ENCODE results near the gene HK3. TPM values are rescaled to one million over a fixed set of nuclear protein-coding genes. Genes with fewer than 3 reads are reported as not detected.

HK3 gene
- total and polyA plus RNA-seq, 12 donors: 0.44 to 102 (median 15.2) TPM

- no peak for DNase-seq
Observed at GRCh38 chr5:176934309-176934930, 35.3 kb upstream of the HK3 start.

GRCh38 chr5:176929654-176930053, 30.5 kb upstream of the HK3 start:
- no peak for DNase-seq
- H3K27ac ChIP-seq: no peak overlapping the region
- no peaks in the 10 kb centered on the region for H3K27me3 ChIP-seq
- H3K9me3 ChIP-seq (replicated peaks in 1 of 3): no peaks in the 10 kb centered on the region
- TF ChIP-seq POLR2A (IDR thresholded peaks at IDR 0.05) (no peak), CTCF (IDR thresholded peaks at IDR 0.05) (no peak)
- intact Hi-C loops (cut with DNase I): no loop called here
- 87 to 100% (median 92%) methylated on average over 1 of the region's 1 CpG for WGBS, 4 donors
- no peak overlapping the region for H3K4me3 ChIP-seq
- H3K4me1 ChIP-seq (replicated peaks in 1 of 2): no peaks in the 10 kb centered on the region
- H3K36me3 ChIP-seq (replicated peaks in 1 of 2): peaks cover 0 to 20% of the 10 kb centered on the region in 2 donors

More at GRCh38 chr5:176934309-176934930, 35.3 kb upstream of the HK3 start:
- 94 to 97% (median 95%) methylated on average over 7 of the region's 7 CpGs for WGBS, 4 donors
- H3K27ac ChIP-seq: no peak overlapping the region
- H3K4me3 ChIP-seq: no peak overlapping the region
- peaks cover 0 to 15% of the 10 kb centered on the region in 2 donors for H3K4me1 ChIP-seq (replicated peaks in 1 of 2)
- peaks cover 0 to 32% of the 10 kb centered on the region in 2 donors for H3K36me3 ChIP-seq (replicated peaks in 1 of 2)
- TF ChIP-seq CTCF (IDR thresholded peaks at IDR 0.05) (no peak), POLR2A (IDR thresholded peaks at IDR 0.05) (no peak)
- no peaks in the 10 kb centered on the region for H3K9me3 ChIP-seq (replicated peaks in 1 of 3)
- H3K27me3 ChIP-seq: no peaks in the 10 kb centered on the region
- intact Hi-C loops (cut with DNase I): no loop called here

DNA sequence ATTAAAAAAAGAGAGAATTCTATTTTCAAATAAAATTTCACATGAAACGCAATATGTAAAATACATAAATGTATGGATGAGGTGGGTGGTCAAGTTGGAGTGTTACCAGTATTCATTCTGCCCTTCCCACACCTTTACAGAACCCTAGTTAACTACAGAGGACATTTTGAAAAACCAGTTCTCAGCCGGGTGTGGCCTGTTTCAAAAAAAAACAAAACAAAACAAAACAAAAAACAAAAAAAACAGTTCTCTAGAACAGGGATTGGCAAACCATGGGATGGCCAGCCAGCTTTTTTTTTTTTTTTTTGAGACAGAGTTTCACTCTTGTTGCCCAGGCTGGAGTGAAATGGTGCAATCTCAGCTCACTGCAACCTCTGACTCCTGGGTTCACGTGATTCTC, 28.4 kb upstream of the HK3 start:
- H3K4me1 ChIP-seq (replicated peaks in 1 of 2): no peaks in the 10 kb centered on the region
- H3K9me3 ChIP-seq (replicated peaks in 1 of 3): no peaks in the 10 kb centered on the region
- H3K4me3 ChIP-seq: no peak overlapping the region
- H3K27ac ChIP-seq: no peak overlapping the region
- peaks cover 0 to 16% of the 10 kb centered on the region in 2 donors for H3K36me3 ChIP-seq (replicated peaks in 1 of 2)
- no peak for TF ChIP-seq POLR2A (IDR thresholded peaks at IDR 0.05)
- no peak for TF ChIP-seq CTCF (IDR thresholded peaks at IDR 0.05)
- WGBS, 4 donors: 89 to 91% (median 90%) methylated on average over 3 of the region's 3 CpGs
- no peaks in the 10 kb centered on the region for H3K27me3 ChIP-seq
- intact Hi-C loops (cut with DNase I): no loop called here
- DNase-seq: no peak

- intact Hi-C loops (cut with DNase I): no loop called here
- TF ChIP-seq POLR2A (IDR thresholded peaks at IDR 0.05): no peak
- TF ChIP-seq CTCF (IDR thresholded peaks at IDR 0.05): no peak
- H3K4me1 ChIP-seq (replicated peaks in 1 of 2): no peaks in the 10 kb centered on the region
- H3K27ac ChIP-seq: no peak overlapping the region
- H3K9me3 ChIP-seq (replicated peaks in 1 of 3): no peaks in the 10 kb centered on the region
- no peaks in the 10 kb centered on the region for H3K27me3 ChIP-seq
- H3K36me3 ChIP-seq (replicated peaks in 1 of 2): no peaks in the 10 kb centered on the region
- DNase-seq: no peak
- 93 to 98% (median 96%) methylated on average over 2 of the region's 2 CpGs for WGBS, 4 donors
- no peak overlapping the region for H3K4me3 ChIP-seq
Observed at GRCh38 chr5:176922817-176923216, 23.7 kb upstream of the HK3 start.
